GM21390 (cell line): ENCODE results near the gene TRABD2B.

ENCODE experiments used
- ATAC-seq: cut with Tn5 transposase; IDR thresholded peaks from one replicate; pipeline ENCODE4 v1.9.1; 2021; ENCODE audit not compliant: unreplicated experiment

Gene TRABD2B

GRCh38 chr1:47938520-47938919 is 58.7 kb downstream of the TRABD2B start:
- ATAC-seq, result no peak

- no peak for ATAC-seq
These were observed 59.5 kb downstream of the TRABD2B start for GRCh38 chr1:47937586-47938254.

- ATAC-seq, result no peak
These were observed 60.2 kb downstream of the TRABD2B start for GRCh38 chr1:47936916-47937551.

- ATAC-seq, result no peak
These were observed 61.3 kb downstream of the TRABD2B start for GRCh38 chr1:47935856-47936255.

GRCh38 chr1:47935163-47935562 is 62.0 kb downstream of the TRABD2B start:
- no peak for ATAC-seq

- no peak for ATAC-seq
These were observed 62.9 kb downstream of the TRABD2B start for GRCh38 chr1:47934243-47934805.

- no peak for ATAC-seq
These were observed 64.4 kb downstream of the TRABD2B start for GRCh38 chr1:47932743-47933142.

GRCh38 chr1:47931395-47931794 is 65.8 kb downstream of the TRABD2B start:
- ATAC-seq, result no peak

- ATAC-seq, result no peak
These were observed 66.9 kb downstream of the TRABD2B start for GRCh38 chr1:47930210-47930840.

- no peak for ATAC-seq
These were observed 70.0 kb downstream of the TRABD2B start for GRCh38 chr1:47927165-47927564.

GRCh38 chr1:47926461-47926999 is 70.7 kb downstream of the TRABD2B start:
- ATAC-seq, result no peak

- ATAC-seq, result no peak
These were observed 72.7 kb downstream of the TRABD2B start for GRCh38 chr1:47924270-47925048.

- ATAC-seq, result no peak
These were observed 75.2 kb downstream of the TRABD2B start for GRCh38 chr1:47921935-47922415.

GRCh38 chr1:47919113-47919833 is 77.9 kb downstream of the TRABD2B start:
- no peak for ATAC-seq

- no peak for ATAC-seq
These were observed 78.8 kb downstream of the TRABD2B start for GRCh38 chr1:47918257-47918867.

- no peak for ATAC-seq
These were observed 79.5 kb downstream of the TRABD2B start for GRCh38 chr1:47917687-47918086.

- ATAC-seq, result no peak
These were observed 81.4 kb downstream of the TRABD2B start for GRCh38 chr1:47915677-47916353.

- no peak for ATAC-seq
These were observed 82.1 kb downstream of the TRABD2B start for GRCh38 chr1:47914952-47915676.
